HUES64 (cell line): Measurements from ENCODE around the gene F2RL3. TPM values are rescaled to one million over a fixed set of nuclear protein-coding genes. Genes with fewer than 3 reads are reported as not detected.

Source experiments
- H3K27ac ChIP-seq: 2 replicates; pipeline ENCODE4 v1.7.0; 2013; ENCODE audit warnings: low read depth, low read length, inconsistent platforms
- H3K27me3 ChIP-seq: 2 replicates; pipeline ENCODE4 v1.6.1; 2013; ENCODE audit warnings: mild to moderate bottlenecking, low read length; ENCODE audit not compliant: insufficient read depth
- H3K36me3 ChIP-seq: 2 replicates; pipeline ENCODE4 v1.6.1; 2013; ENCODE audit warnings: mild to moderate bottlenecking, low read length; ENCODE audit not compliant: insufficient read depth
- H3K4me1 ChIP-seq: 2 replicates; pipeline ENCODE4 v1.6.1; 2013; ENCODE audit warnings: mild to moderate bottlenecking, low read length, moderate library complexity; ENCODE audit not compliant: insufficient read depth
- H3K4me3 ChIP-seq: 2 replicates; pipeline ENCODE4 v1.5.1; 2013; ENCODE audit warnings: mild to moderate bottlenecking, low read length, moderate library complexity
- H3K9ac ChIP-seq: 2 replicates; pipeline ENCODE4 v1.6.1; 2013; ENCODE audit warnings: mild to moderate bottlenecking, low read depth, low read length
- H3K9me3 ChIP-seq: 2 replicates; pipeline ENCODE4 v1.6.1; 2013; ENCODE audit warnings: low read depth, low read length; ENCODE audit not compliant: insufficient read depth
- WGBS: fragments of 150-250, 120-280 bp; methylation state at CpG from one replicate; pipeline ENCODE4 v1.1.7; 2013; ENCODE audit warnings: missing lambda C conversion rate; 5-methylcytosine and 5-hydroxymethylcytosine counted together
- polyA plus RNA-seq, 2 experiments: library from polyadenylated mRNA; stranded (reverse); fragments of 50-300 nt; gene quantifications; one replicate each; pipeline ENCODE4 v1.2.3, GENCODE V29; 2013

Gene F2RL3
- polyA plus RNA-seq (2013, experiment 1 of 2): not detected
- not detected for polyA plus RNA-seq (2013, experiment 2 of 2)

DNA sequence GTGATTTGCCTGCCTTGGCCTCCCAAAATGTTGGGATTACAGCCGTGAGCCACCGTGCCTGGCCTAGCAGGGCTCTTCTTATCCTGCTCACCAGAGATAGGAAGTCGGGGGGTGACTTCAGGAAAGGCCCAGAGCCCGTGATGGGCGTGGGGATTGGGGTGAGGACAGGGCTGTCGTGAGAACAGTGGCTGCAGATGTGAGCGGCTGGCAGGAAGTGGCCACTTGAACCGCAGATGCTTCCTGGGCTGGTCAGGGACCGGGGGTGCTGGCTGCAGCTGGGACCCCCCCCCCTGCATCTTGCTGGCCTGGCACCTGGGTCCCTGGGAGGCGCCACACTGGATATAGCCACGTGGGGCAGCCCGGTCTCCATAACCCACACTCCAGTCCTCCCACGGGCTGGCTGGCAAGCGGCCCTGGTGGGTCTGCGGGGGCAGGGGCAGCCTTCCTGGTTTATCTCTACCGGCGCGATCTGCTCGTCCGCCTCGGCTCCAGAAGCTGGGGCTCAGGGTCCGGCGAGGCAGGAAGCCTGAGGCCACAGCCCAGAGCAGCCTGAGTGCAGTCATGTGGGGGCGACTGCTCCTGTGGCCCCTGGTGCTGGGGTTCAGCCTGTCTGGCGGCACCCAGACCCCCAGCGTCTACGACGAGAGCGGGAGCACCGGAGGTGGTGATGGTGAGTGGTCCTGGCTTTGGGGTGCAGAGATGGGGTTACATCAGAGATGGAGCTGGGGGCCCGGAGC, at the start of gene F2RL3:
Gene F2RL3, plus strand, starts transcription at position 371 of the 737 bp plus-strand sequence. Its CDS starts 191 bp downstream, at position 562.
- H3K9ac ChIP-seq: no peak within 1 kb of the TSS
- no peaks in the 10 kb centered on the region for H3K36me3 ChIP-seq
- H3K27me3 ChIP-seq: no peaks in the 10 kb centered on the region
- no peaks in the 10 kb centered on the region for H3K4me1 ChIP-seq
- no peaks in the 10 kb centered on the region for H3K9me3 ChIP-seq
- 90% methylated on average over 31 of the region's 31 CpGs for WGBS
- no peak within 1 kb of the TSS for H3K4me3 ChIP-seq
- H3K27ac ChIP-seq: no peak within 1 kb of the TSS

DNA sequence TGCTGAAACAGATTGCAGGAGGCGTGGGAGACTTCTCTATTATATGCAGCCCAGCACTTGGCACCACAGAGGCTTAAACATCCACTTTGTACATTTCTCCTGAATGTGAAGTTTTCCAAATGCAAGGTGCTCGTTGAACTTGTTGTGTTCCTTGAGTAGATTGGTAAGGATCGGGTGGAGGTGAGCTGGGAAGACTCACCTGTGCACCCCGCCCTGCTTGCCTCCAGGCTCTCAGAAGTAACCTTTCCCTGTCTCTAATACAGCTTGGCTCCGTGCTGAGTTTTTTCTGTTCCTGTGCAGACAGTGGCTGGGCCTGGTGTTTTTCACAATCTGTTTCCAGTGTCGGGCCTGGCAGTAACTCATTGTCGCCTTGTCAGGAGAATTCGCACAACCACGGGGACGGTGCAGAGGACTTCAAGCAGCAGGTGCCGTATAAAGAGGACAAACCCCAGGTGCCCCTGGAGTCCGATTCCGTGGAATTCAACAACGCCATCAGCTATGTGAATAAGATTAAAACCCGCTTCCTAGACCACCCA, 47.3 kb upstream of the F2RL3 start:
- Histone ChIP-seq H3K9ac (no peak overlapping the region), H3K36me3 (peaks cover 96% of the 10 kb centered on the region), H3K27me3 (no peaks in the 10 kb centered on the region), H3K4me3 (no peak overlapping the region), H3K9me3 (no peaks in the 10 kb centered on the region), H3K4me1 (no peaks in the 10 kb centered on the region), H3K27ac (no peak overlapping the region)
- WGBS: 97% methylated on average over 15 of the region's 15 CpGs

DNA sequence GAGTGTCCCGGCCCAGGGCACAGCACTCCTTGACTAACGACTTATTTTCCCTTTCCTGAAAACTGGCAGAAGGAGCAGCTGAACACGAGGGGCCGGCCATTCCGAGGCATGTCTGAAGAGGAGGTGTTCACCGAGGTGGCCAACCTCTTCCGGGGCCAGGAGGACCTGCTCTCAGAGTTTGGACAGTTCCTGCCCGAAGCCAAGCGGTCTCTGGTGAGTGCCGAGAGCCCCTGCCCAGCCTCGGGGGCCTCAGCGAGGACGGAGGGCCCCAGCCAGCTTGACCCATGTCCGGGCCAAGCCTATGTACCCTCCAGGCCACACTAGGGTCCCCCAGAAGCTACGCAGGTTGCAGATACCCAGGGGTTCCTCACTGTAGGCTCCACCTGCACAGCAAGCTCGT, 41.9 kb upstream of the F2RL3 start:
- H3K4me1 ChIP-seq: no peaks in the 10 kb centered on the region
- no peak overlapping the region for H3K27ac ChIP-seq
- H3K36me3 ChIP-seq: peaks cover 98% of the 10 kb centered on the region
- no peak overlapping the region for H3K9ac ChIP-seq
- H3K4me3 ChIP-seq: no peak overlapping the region
- H3K9me3 ChIP-seq: no peaks in the 10 kb centered on the region
- H3K27me3 ChIP-seq: no peaks in the 10 kb centered on the region
- WGBS: 97% methylated on average over 16 of the region's 16 CpGs

DNA sequence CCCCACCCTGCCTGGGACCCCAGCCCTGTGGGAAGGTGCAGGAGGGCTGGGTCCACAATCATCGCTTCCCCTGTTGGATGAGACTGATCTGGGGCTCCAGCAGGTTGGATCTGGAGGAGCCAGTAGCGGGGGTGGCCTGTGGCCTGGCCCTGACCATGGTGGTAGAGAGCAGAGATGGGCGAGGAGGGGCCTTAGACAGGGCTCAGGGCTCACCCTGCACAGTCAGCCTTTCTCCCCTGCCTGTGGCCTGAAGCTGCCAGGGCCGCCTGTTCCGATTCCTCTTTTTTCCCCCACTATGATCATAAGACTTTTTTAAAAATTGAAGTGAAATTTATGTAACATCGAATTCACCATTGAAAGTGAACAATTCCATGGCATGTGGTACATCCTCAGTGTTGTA, 41.4 kb upstream of the F2RL3 start:
- Histone ChIP-seq H3K36me3 (peaks cover 99% of the 10 kb centered on the region), H3K9ac (no peak overlapping the region)
- WGBS: 99% methylated on average over 6 of the region's 6 CpGs

DNA sequence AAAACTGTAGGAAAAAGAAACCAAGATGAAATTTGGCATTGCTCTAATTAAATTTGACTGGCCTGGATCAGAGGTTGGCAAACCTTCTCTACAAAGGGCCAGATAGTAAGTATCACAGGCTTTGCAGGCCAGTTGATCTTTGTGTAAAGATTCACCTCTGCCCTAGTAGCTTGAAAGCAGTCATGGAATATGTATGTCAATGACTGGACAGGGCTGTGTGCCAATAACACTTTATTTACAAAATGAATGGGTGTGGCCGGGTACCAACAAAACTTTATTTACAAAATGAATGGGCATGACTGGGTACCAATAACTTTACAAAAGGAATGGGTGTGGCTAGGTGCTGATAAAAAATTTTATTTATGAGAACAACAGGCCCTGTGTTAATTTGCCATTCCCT, 39.6 kb upstream of the F2RL3 start:
- Histone ChIP-seq H3K4me1 (no peaks in the 10 kb centered on the region), H3K27ac (no peak overlapping the region), H3K4me3 (no peak overlapping the region), H3K9ac (no peak overlapping the region), H3K27me3 (no peaks in the 10 kb centered on the region), H3K9me3 (no peaks in the 10 kb centered on the region), H3K36me3 (peaks cover 99% of the 10 kb centered on the region)
- 100% methylated on average over 1 of the region's 1 CpG for WGBS

More for the DNA sequence above, 41.4 kb upstream of the F2RL3 start:
- no peak overlapping the region for H3K4me3 ChIP-seq
- no peaks in the 10 kb centered on the region for H3K27me3 ChIP-seq
- no peaks in the 10 kb centered on the region for H3K4me1 ChIP-seq
- H3K9me3 ChIP-seq: no peaks in the 10 kb centered on the region
- no peak overlapping the region for H3K27ac ChIP-seq

DNA sequence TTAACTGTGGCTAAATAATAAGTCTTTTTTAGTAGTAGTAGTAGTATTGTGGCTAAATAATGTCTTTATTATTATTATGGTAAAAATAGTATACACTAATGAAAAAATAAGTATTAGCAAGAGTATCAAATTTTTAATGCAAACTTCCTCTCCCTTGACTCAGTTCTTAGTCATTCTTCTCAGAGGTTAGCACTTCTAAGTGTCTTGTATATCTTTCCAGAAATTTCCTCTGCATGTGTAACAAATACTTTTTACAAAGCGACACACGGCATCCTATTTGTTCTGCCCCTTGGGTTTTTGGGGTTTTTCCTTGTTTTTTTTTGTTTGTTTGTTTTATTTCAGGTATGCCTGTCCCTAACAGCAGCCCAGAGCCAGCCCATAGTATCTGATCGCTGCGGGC, 38.7 kb upstream of the F2RL3 start:
- 99% methylated on average over 4 of the region's 4 CpGs for WGBS
- Histone ChIP-seq H3K27ac (no peak overlapping the region), H3K4me3 (no peak overlapping the region)

DNA sequence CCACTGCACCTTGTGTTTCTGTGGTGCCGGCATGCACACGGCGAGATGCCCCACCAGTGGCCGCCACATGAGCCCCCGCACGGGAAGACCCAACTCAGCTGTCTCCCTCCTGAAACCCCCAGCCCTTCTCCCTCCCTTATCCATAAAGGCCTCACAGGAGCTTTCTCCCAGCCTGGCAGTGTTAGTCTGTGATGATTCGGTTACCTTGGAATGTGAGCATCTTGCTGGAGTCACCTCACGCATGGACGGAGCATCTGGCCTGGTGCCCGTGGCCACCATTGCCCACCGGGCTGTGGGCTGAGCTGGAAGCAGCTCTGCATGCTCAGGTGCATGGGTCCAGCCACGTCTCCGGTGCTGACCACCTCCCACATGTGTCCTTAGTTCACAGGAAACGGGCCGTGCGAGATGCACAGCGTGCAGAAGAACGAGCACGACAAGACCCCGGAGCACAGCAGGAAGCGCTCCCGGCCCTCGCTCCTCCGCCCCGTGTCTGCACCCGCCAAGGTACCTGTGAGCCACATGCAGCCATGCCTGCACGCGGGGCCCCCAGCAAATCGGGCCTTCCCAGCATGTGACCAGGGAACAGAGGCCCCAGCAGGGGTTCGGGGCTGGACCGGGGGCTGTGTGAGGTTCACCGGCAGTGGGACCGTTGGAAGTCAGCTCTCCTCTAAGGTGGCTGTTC, 37.6 kb upstream of the F2RL3 start:
- no peak overlapping the region for H3K9ac ChIP-seq
- no peaks in the 10 kb centered on the region for H3K27me3 ChIP-seq
- H3K4me3 ChIP-seq: no peak overlapping the region
- 93% methylated on average over 33 of the region's 33 CpGs for WGBS
- H3K4me1 ChIP-seq: no peaks in the 10 kb centered on the region
- H3K9me3 ChIP-seq: no peaks in the 10 kb centered on the region
- H3K27ac ChIP-seq: no peak overlapping the region
- peaks cover 90% of the 10 kb centered on the region for H3K36me3 ChIP-seq

More for the DNA sequence above, 38.7 kb upstream of the F2RL3 start:
- Histone ChIP-seq H3K4me1 (no peaks in the 10 kb centered on the region), H3K9ac (no peak overlapping the region), H3K9me3 (no peaks in the 10 kb centered on the region), H3K27me3 (no peaks in the 10 kb centered on the region), H3K36me3 (peaks cover 100% of the 10 kb centered on the region)

DNA sequence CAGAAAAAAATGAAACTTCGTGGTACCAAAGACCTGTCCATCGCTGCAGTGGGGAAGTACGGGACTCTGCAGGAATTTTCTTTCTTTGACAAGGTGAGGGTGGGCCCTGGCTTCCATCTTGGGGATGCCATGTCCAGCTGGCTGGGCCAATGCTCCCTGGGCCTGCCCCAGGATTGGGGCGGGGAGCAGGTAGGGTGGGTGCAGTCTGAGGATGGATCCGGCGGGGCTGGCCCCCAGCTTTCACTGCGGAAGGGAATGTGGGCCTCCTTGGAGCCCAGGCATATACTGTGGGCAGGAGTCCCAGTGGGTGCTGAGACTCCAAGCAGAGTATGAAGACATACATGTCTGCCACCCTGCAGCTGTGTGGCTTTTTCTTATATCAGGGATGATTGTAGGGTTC, 35.7 kb upstream of the F2RL3 start:
- Histone ChIP-seq H3K4me1 (no peaks in the 10 kb centered on the region), H3K36me3 (peaks cover 81% of the 10 kb centered on the region), H3K27me3 (no peaks in the 10 kb centered on the region), H3K27ac (no peak overlapping the region), H3K9ac (no peak overlapping the region), H3K9me3 (no peaks in the 10 kb centered on the region), H3K4me3 (no peak overlapping the region)
- WGBS: 97% methylated on average over 7 of the region's 7 CpGs

DNA sequence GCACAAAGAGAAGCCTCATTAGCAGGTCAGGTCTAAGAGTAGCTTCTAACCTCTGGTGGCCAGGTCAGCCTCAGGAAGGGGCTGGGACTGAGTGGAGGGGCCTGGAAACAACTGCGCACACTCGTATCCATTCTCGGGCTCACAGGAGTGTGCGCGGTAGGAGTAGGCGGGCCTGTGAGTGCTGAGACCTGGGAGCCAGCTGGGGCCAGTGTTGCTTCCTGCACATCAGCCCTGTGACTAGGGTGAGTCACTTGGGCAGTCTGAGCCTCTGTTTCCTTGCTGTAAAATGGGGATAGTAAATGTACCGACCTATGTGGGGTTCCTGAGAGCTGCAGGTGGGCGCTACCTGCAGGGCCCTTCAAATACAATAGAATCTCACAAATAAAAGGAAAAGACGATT, 32.7 kb upstream of the F2RL3 start:
- Histone ChIP-seq H3K27ac (no peak overlapping the region), H3K9ac (no peak overlapping the region), H3K36me3 (peaks cover 66% of the 10 kb centered on the region), H3K4me3 (no peak overlapping the region), H3K9me3 (no peaks in the 10 kb centered on the region), H3K27me3 (no peaks in the 10 kb centered on the region), H3K4me1 (no peaks in the 10 kb centered on the region)
- 97% methylated on average over 9 of the region's 9 CpGs for WGBS

DNA sequence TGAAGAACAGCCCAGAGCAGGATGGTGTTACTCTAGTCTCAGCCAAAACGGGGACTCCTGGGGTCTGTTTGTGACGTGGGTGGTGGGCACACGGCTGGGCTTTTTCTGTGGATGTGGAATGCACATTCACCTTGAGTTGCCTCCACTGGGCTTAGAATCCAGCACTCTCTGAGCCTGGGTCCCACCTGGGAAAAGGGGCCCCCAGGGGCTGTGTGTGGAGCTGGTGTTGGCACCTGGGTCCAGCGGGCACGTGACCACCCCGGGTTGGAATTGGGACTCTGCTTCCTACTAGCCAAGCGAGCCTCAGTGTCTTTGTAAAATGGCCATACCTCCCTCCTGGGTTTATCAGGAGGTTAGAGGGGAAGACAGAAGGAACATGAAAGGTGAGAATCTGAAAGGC, 29.2 kb upstream of the F2RL3 start:
- H3K4me3 ChIP-seq: no peak overlapping the region
- H3K9me3 ChIP-seq: no peaks in the 10 kb centered on the region
- no peaks in the 10 kb centered on the region for H3K4me1 ChIP-seq
- peaks cover 59% of the 10 kb centered on the region for H3K36me3 ChIP-seq
- no peaks in the 10 kb centered on the region for H3K27me3 ChIP-seq
- H3K27ac ChIP-seq: no peak overlapping the region
- 96% methylated on average over 7 of the region's 7 CpGs for WGBS
- H3K9ac ChIP-seq: no peak overlapping the region

DNA sequence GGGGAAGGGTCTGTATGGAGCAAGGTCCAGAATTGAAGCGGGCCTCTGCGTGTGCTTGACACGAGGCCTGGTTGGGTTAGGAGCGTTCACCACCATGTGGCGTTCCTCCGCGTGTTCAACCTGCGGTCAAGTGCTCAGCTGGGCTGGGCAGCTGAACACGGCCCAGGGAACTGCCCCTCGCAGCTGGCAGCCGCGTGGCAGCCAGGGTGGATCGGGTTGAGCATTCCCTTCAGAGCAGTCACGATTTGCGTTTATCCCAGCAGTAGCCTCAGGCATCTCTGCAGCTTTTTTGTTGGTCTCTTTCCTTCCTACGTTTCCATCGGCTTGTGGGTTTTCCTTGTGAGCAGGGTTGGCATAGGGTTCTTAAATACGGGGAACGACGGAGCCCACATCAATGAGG, 28.7 kb upstream of the F2RL3 start:
- Histone ChIP-seq H3K27ac (no peak overlapping the region), H3K9ac (no peak overlapping the region), H3K36me3 (peaks cover 58% of the 10 kb centered on the region), H3K4me3 (no peak overlapping the region), H3K27me3 (no peaks in the 10 kb centered on the region), H3K4me1 (no peaks in the 10 kb centered on the region), H3K9me3 (no peaks in the 10 kb centered on the region)
- 94% methylated on average over 20 of the region's 20 CpGs for WGBS
